NCI-H1930 (cell line): ENCODE data around the gene PLEKHM3.
"Not testable (repeated sequence)": the region's sequence is repeated elsewhere in the genome, so short reads cannot be mapped to it uniquely, and the experiment has no call there.

Experiments
- DNase-seq, 2 experiments: peaks; one replicate each; lab custom pipeline; 2025; lab: John Stamatoyannopoulos, UW

PLEKHM3 gene

DNA sequence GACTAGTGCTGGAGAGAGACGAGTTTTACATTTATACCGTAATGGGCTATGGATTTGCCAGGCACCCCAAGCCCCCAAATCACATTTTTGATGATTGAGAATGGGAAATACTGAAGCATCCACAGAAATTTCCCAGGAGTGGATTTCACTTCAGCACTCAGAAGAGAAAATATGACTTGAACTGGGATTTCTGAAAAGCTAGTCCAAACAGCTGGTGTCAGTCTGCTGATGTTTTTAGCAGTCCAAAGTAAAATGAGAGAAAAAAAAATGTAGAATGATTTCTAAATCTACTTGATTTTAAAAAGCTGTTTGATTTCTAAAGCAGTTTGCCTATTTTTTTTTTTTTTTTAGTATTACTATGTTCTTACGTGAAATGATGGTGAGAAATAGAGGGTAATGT is 105.0 kb downstream of the PLEKHM3 start:
- no peak for DNase-seq

DNA sequence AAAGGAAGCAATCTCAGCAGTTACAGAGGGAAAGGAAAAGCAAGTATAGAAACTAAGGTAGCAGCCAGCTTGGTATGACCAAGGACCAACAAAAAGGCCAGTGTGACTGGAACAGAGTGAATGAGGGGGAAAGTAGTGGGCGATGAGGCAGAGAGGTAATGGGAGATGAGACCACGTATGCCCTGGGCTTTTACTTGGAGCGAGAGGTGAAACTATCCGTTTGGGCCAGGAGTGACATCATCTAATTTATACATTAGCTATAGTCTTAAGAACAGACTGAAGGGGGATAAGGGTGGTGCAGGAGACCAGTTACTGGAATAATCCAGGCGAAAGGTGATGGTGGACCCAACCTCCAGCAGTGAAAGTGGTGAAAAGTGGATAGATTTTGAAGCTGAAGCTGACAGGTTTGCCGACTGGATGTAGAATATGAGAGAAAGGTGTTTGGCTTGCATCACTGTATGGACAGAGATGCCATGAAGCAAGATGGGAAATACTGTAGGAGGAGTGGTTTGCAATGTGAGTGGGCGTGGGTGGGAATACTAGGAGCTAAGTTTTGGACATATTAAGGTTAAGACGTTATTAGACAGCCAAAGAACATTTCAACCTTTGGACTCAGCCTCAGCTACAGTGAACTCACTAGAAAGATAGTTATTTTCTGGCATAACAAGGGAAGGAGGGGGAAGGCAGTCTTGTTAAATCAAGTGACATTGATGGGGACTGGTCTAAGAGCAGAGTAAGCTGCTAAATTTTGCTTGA is 106.0 kb downstream of the PLEKHM3 start:
- no peak for DNase-seq

GRCh38 chr2:207914716-207915115 is 110.6 kb downstream of the PLEKHM3 start:
- DNase-seq = no peak

DNA sequence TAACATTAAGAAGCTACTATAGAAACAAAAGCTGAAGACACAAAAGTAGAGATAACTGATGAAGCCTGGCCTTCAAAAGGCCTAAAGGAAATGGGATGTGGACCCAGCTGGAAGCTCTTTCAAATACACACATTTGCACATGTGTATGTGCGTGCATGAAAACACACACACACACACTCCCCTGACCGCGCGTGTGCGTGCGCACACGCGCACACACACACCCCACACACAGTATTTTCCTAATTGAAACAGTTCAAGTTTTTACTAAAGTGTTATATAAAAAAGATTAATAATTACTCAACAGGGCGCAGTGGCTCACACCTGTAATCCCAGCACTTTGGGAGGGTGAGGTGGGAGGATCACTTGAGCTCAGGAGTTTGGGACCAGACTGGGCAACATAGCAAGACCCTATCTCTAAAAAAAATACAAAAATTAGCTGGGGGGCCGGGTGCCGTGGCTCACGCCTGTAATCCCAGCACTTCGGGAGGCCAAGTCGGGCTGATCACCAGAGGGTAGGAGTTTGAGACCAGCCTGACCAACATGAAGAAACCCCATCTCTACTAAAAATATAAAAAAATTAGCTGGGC is 111.5 kb downstream of the PLEKHM3 start:
- DNase-seq = no peak

DNA sequence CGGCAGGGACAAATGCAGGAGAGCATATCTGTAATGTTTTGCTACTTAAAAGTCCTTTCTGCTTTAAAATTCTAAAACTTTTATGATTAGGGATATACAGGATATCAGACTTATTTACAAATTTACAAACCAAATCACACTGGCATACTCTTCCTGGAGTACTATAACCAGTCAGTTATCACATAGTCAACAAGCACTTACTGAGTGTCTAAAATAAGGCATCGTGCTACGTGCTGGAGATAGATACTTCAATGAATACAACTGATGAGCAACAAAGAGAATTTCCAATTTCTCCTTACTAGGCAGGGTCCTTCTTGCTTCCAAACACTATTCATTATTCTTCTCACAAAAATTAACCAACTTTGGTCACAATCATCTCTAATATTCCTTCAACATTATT is 113.5 kb downstream of the PLEKHM3 start:
- no peak for DNase-seq

GRCh38 chr2:207911215-207911614 is 114.1 kb downstream of the PLEKHM3 start:
- DNase-seq = no peak

GRCh38 chr2:207906495-207906894 is 118.8 kb downstream of the PLEKHM3 start:
- not testable (repeated sequence) for DNase-seq

DNA sequence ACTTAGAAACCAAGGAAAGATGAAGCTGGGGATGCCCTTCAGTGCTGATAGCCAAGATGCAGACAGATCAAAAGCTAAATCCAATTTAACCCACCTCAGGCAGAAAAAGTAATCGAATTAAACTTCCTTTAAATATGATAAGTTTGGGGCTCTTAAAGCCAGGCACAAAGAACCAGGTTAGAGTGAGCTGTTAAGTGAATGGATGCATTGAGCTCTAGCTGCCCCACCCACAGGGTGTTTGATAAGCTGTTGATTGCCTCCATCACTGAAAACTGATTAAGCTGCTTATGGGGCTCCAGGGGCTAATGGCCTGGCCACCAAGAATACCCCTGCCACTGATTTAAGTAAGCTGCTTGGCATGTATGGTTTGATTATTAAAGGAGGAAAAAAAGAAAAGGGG is 119.8 kb downstream of the PLEKHM3 start:
- no peak for DNase-seq

DNA sequence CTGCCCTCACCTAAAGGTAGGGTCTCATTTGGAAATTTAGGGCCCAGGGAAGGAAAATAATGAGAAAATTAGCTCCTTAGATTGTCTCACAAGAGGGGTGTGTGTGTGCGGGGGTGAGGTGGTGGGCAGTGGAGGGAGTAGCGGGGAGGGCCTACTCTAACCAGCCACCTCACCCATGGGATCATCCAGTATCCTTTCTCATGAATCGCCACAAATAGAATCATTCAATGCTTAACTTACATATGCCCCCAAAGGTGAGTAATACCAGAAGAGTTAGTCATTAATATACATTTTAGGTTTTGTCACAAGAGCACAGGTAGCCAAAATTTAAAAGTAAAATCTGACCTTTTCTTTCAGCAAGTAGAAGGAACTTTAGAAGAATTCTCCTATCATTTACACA is 122.1 kb downstream of the PLEKHM3 start:
- DNase-seq = no peak

DNA sequence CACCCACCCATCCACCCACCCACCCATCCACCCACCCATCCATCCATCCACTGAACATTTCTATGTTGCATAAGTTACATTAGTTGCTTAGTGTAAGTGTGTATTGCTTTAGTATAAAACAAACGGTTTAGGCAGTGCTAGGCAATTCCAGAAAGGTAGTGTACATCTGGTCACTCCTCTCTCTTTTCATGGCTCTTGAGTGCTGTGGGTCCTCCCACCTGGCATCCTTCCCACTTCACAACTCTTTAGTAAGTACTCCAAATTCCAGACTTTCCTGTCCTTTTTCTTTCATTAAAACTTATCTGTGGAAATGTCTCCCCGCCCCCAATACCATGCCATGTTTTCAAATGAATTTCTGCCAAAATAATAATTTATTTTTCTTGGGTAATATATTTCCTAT is 122.5 kb downstream of the PLEKHM3 start:
- DNase-seq = no peak

GRCh38 chr2:207901829-207902228 is 123.5 kb downstream of the PLEKHM3 start:
- no peak for DNase-seq

GRCh38 chr2:207901401-207901800 is 123.9 kb downstream of the PLEKHM3 start:
- DNase-seq = no peak

GRCh38 chr2:207898354-207898695 is 127.0 kb downstream of the PLEKHM3 start:
- no peak for DNase-seq

DNA sequence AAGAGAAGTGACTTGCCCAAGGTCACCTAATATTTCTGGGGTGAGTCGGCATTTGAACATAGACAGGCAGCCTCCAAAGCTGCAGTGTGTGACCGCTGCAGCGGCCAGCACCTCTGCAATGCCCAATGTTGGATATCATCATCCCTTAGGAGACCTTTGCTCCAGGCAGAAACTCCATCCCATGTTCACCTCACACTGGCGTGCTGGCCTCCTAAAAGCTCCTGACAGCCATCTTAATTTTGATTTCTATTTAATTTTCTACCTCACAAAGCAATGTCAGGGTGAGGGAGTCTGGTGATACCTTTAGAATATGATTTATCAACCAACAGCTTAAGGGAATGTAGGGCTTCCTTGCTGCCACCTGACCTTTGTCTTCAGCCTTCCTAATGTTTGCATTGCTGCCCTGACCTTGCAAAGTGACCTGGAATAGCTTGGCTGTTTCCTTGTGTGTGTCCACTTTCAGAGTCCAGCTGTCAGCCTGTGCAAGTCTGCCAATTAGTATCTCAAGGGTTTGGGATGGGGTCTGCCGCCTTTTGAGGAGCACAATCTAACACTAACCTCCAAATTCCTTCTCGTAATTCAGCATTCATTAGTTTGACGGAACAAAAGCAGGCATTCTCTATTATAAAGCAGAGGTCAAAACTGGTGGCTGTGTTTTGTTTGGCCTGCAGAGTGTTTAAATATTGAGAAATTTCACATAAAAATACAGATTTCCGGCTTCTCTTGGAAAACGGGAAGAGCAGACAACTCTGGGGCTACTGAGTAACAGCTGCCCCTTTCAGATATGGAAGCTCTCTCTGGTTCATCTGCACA is 127.6 kb downstream of the PLEKHM3 start:
- no peak for DNase-seq

DNA sequence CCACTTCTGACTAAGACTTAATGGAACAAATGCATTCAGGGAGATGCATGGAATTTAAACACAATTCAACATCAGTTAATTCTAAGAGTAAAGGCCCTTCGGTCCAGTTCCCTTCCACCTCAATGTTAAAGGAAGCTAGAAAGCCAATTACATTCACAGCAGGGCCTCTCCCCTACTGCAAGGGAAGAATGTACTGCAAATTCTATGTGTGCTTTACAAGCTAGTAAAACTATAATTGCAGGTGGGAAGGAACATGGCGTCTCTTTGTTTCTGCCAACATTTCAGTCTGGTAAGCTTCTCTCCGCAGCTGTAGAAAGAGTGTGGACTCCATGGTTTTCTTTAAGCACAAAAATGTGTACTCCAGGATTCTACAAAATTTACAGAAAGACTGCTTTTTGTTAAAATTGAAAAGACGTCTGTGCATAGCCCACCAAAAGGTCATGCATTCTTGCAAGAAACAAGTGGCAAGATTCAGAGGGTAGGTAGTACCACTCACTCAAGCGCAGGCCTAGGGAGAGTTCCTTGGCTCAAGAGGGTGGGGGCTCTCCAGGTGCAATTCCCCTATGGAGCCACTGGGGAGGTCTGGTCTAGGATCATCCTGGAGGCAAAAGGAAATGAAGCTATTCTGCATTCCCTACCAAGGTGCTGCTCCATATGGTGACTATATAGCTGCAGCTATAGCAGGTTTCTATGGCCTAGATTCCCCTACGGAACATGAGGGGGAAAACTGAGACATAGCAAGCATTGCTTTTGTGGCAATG is 128.6 kb downstream of the PLEKHM3 start:
- no peak for DNase-seq

- DNase-seq = no peak
Observed at GRCh38 chr2:207895274-207895860, 130.0 kb downstream of the PLEKHM3 start.

DNA sequence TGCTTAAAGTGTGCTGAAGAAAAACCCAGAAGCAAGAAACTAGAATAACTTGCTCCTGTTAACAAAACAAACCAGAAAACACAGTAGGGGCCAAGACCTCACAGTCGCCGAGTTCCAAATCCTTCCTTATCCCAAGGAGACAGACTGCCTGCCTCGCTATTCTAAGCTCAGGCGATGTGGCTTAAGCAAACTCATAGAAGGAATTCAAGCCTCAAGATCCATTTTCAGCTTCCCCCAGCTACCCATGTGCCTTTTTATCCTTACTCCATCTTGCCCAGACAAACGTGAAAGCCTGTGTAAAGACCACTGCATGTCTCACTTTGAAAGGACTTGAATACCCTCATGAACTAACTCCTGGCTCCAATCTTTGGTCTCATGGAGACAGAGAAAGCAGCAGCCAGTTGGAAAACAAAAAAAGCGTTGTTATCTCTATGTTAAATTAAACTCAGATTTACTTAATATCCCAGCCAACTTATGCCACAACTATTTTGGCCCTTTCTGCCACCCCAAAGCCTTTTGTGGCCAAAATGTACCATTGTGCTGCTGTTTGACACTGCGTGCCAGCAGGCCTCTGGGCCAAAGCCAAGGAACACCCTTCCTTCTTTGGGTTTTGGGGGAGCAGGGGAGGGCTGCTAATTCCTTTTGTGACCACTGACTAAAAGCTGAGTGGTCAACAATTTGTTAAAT is 132.5 kb downstream of the PLEKHM3 start:
- DNase-seq = no peak

DNA sequence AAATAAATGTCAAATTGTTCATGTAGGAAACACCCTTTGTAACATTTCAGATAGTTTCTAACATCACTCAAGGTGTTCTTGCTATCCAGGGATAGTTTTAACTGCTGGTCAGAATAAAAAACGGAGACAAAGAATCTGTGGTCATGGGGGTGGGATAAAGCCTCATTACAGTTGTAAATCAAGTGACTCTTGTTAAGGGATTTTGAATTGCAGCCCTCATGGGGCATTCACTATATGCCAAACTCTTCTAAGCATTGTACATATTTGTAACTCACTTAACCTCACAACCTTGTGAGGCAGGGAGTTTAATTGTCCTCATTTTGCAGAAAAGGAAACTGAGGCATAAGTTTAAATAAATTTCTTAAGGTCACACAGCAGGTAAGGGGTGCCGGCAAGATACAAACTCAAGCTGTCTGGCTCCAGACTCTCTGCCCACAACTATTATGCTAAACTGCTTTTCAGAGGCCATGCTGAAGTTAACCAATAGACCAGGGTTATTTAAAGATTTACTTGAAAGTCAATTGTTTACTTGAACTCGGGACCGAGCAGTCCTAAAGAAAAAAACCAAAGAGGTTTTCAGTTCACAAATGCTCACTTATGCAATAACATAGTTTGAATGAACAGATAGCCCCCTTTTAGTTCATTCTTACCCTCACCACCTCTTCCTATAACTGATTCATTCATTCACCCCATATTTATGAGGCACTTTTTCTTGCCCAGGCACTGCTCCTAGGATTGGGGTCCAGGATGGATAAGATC is 134.1 kb downstream of the PLEKHM3 start:
- no peak for DNase-seq

DNA sequence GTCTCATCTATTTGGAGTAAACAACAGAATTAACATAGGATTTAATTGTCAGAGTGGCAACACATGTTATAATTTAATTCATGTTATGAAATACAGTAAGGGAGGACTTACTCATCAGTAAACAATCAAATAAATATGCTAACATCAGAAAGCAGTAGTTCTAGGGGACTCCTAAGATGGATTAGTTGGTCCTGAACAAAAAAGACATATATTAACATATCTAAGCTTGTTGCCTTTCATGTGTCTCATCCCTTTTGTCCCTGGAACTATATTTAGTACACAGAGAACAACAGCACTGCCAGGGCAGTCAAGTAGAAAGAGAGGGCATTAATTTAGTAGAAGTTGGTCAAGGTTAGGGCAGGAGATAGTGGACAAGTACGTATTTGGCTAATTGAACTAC is 137.8 kb downstream of the PLEKHM3 start:
- DNase-seq = no peak

DNA sequence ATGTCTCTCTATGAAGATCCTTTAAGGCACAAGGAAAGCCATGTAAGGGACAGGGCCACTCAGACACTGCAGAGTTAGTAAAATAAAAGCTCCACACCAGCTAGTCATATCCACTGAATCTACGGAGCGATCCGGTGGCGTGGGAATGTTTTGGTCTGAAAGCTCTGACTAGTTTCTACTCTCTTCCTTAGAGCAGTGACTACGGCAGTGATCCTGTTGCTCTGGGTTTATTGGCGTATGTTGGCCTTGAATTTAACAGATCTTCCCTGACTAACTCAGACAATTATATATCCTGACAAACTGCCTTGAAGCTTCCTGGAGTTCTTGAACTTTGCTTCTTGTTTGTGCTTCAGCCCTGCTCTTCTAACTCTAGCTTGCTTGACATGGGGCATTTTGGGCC is 140.3 kb downstream of the PLEKHM3 start:
- DNase-seq = no peak

DNA sequence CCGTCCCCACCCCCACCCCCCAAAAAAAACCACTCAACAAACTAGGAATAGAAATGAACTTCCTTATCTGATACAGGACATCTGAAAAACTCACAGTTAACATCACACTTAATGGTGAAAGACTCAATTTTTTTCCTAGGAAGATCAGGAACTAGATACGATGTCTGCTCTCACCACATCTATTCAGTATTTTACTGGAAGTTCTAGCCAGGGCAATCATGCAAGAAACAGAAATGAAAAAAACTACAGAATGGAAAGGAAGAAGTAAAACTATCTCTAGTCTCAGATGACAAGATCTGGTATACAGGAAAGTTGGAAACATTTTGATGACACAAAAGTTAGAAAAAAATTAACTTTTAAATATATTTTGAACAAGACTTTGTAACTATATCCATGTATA is 141.2 kb downstream of the PLEKHM3 start:
- no peak for DNase-seq
